Activated CD8-positive, alpha-beta T cell treated with anti-CD3 and anti-CD28 coated beads for 36 hours (primary cell): ENCODE data around the gene IRF2. TPM values are rescaled to one million over a fixed set of nuclear protein-coding genes. Genes with fewer than 3 reads are reported as not detected.
A peak's percentile ranks its signal among the peaks of the same experiment; 100 is the strongest.

Source experiments
- ATAC-seq: fragments of 200-7000 bp; cut with Tn5 transposase; one replicate; pipeline ENCODE4 v1.10.0; 2021; ENCODE audit warnings: mild to moderate bottlenecking, moderate library complexity
- CTCF ChIA-PET: fragments of 350-600 bp; sonication (Branson Sonifier 250); formaldehyde crosslinking; loops from one replicate; lab custom pipeline; 2021; ENCODE audit warnings: antibody characterized with exemption; lab: Charles Lee
- POLR2A ChIA-PET: fragments of 350-600 bp; sonication (Branson Sonifier 250); formaldehyde crosslinking; loops from one replicate; lab custom pipeline; 2021; ENCODE audit warnings: antibody characterized with exemption; lab: Charles Lee
- DNase-seq: peaks from one replicate; pipeline ENCODE4 v3.0.0-alpha.2; 2020
- H3K27ac Mint-ChIP-seq: one replicate; pipeline ENCODE4 v1.8.0; 2021; ENCODE audit warnings: mild to moderate bottlenecking, mixed read lengths
- H3K27me3 Mint-ChIP-seq: one replicate; pipeline ENCODE4 v1.8.0; 2021; ENCODE audit warnings: mixed read lengths
- H3K36me3 Mint-ChIP-seq: one replicate; pipeline ENCODE4 v1.8.0; 2021; ENCODE audit warnings: low read depth, mixed read lengths
- H3K4me1 Mint-ChIP-seq: one replicate; pipeline ENCODE4 v1.8.0; 2021; ENCODE audit warnings: low read depth, mixed read lengths
- H3K4me3 Mint-ChIP-seq: one replicate; pipeline ENCODE4 v1.8.0; 2021; ENCODE audit warnings: mild to moderate bottlenecking, moderate library complexity, mixed read lengths
- H3K9me3 Mint-ChIP-seq: one replicate; pipeline ENCODE4 v1.8.0; 2021; ENCODE audit warnings: mixed read lengths
- CTCF ChIP-seq: fragments of 200-600 bp; IDR thresholded peaks from one replicate; pipeline ENCODE4 v1.8.0; 2022; ENCODE audit warnings: antibody characterized with exemption, mild to moderate bottlenecking
- intact Hi-C: fragments of 100-400 bp; cut with micrococcal nuclease; formaldehyde crosslinking; loops from one replicate; pipeline ENCODE4 v1.10.0; 2022
- total RNA-seq, 2 experiments: library from RNA; stranded (reverse); gene quantifications; one replicate each; pipeline ENCODE4 v1.2.3, GENCODE V29; 2021

The IRF2 gene
- total RNA-seq, 2 experiments from 2014 or later = 48.1 to 56.4 TPM

- intact Hi-C loops = no loop called here
- peaks cover 69% of the 10 kb centered on the region for H3K4me1 Mint-ChIP-seq
- peaks cover 84% of the 10 kb centered on the region for H3K36me3 Mint-ChIP-seq
- CTCF ChIA-PET = interaction anchor here (2.5 kb wide), 1 partner anchor 158 kb away, joined by 13 read pairs; no protein-coding TSS in a partner anchor
- no peaks in the 10 kb centered on the region for H3K27me3 Mint-ChIP-seq
- no peak for ATAC-seq
- TF ChIP-seq CTCF = no peak
- POLR2A ChIA-PET = no interaction called here
- peaks cover 7% of the 10 kb centered on the region for H3K9me3 Mint-ChIP-seq
- no peak overlapping the region for H3K27ac Mint-ChIP-seq
- H3K4me3 Mint-ChIP-seq = no peak overlapping the region
- DNase-seq = no peak
These were observed 52.0 kb downstream of the IRF2 start for GRCh38 chr4:184422378-184422777.

GRCh38 chr4:184421533-184422155 is 52.7 kb downstream of the IRF2 start:
- intact Hi-C loops = no loop called here
- Mint-ChIP-seq H3K9me3 (peaks cover 7% of the 10 kb centered on the region), H3K27me3 (no peaks in the 10 kb centered on the region), H3K27ac (peak overlapping the region; percentile 56), H3K4me3 (peak overlapping the region; percentile 12), H3K4me1 (peaks cover 65% of the 10 kb centered on the region), H3K36me3 (peaks cover 79% of the 10 kb centered on the region)
- ChIA-PET POLR2A (interaction anchor here (0.7 to 1.5 kb wide), 4 partner anchors 13 to 152 kb away, joined by 3 to 6 read pairs (median 4); partner anchors contain the start of gene IRF2), CTCF (interaction anchor here (1.0 to 2.5 kb wide), 5 partner anchors 32 to 157 kb away, joined by 3 to 13 read pairs (median 4); no protein-coding TSS in a partner anchor)
- DNase-seq (no peak), ATAC-seq (no peak)
- no peak for TF ChIP-seq CTCF

- Mint-ChIP-seq H3K36me3 (peaks cover 75% of the 10 kb centered on the region), H3K9me3 (peaks cover 7% of the 10 kb centered on the region), H3K27ac (peak overlapping the region; percentile 56), H3K4me3 (peak overlapping the region; percentile 12), H3K27me3 (no peaks in the 10 kb centered on the region), H3K4me1 (peaks cover 67% of the 10 kb centered on the region)
- CTCF ChIA-PET = interaction anchor here (1.0 to 2.5 kb wide), 5 partner anchors 32 to 157 kb away, joined by 3 to 13 read pairs (median 4); no protein-coding TSS in a partner anchor
- DNase-seq (peak; percentile 25), ATAC-seq (peak; percentile 24)
- POLR2A ChIA-PET = interaction anchor here (0.7 to 1.5 kb wide), 5 partner anchors 14 to 151 kb away, joined by 3 to 6 read pairs (median 4); partner anchors contain the start of gene IRF2
- no peak for TF ChIP-seq CTCF
- intact Hi-C loops = no loop called here
These were observed 53.4 kb downstream of the IRF2 start for GRCh38 chr4:184420881-184421416.

- peak overlapping the region; percentile 56 for H3K27ac Mint-ChIP-seq
- intact Hi-C loops = no loop called here
- H3K4me1 Mint-ChIP-seq = peaks cover 70% of the 10 kb centered on the region
- ChIA-PET CTCF (interaction anchor here (1.0 to 2.5 kb wide), 4 partner anchors 33 to 156 kb away, joined by 3 to 13 read pairs (median 4); no protein-coding TSS in a partner anchor), POLR2A (interaction anchor here (0.7 to 1.5 kb wide), 5 partner anchors 11 to 139 kb away, joined by 3 to 6 read pairs (median 3); partner anchors contain the start of gene IRF2)
- H3K27me3 Mint-ChIP-seq = no peaks in the 10 kb centered on the region
- DNase-seq (peak; percentile 19), ATAC-seq (peak; percentile 11)
- peaks cover 74% of the 10 kb centered on the region for H3K36me3 Mint-ChIP-seq
- no peak for TF ChIP-seq CTCF
- peaks cover 7% of the 10 kb centered on the region for H3K9me3 Mint-ChIP-seq
- peak overlapping the region; percentile 12 for H3K4me3 Mint-ChIP-seq
These were observed 53.9 kb downstream of the IRF2 start for GRCh38 chr4:184420402-184420801.
